ENCODE data around the gene ATP6V1G2. TPM values are rescaled to one million over a fixed set of nuclear protein-coding genes. Genes with fewer than 3 reads are reported as not detected.
A peak's percentile ranks its signal among the peaks of the same experiment; 100 is the strongest.

ATP6V1G2 gene
- total and polyA plus RNA-seq, 2 experiments from 2014 or later = 1.8 to 2.8 TPM

DNA sequence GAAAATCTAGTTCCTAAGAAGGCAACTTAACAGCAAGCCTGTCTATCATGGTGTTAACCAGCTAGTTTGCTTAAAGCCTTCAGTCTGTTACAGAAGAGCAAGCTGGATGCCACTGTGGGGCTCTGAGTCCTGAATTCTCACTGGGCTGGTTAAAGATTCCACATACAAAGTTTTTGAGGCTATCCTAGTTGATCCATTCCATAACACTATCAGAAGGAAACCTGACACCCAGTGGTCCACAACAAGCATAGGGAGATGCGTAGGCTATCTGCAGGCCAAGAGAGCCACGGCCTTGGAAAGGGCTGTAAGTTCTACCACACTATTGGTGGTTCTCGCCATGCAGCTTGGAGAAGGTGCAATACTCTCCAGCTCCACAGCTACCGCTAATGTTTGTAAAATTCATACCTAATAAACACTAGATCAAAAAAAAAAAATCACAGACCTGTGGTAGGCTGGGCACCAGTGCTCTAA is 18.1 kb downstream of the ATP6V1G2 start:
- peaks cover 10% of the 10 kb centered on the region; the same call in 1 of the 2 replicates for H3K79me2 ChIP-seq (ENCODE audit: insufficient read depth)
- H3K9ac ChIP-seq = no peak overlapping the region
- no peak for DNase-seq
- H3K36me3 ChIP-seq (ENCODE audit: low read depth) = peaks cover 35% of the 10 kb centered on the region
- in situ Hi-C loops (cut with MboI) = no loop called here
- 97 to 98% methylated on average over 4 of the region's 4 CpGs for WGBS, 2 experiments (ENCODE audit: low coverage in 1 of 2, low lambda C conversion rate in 2 of 2, missing lambda C conversion rate in 2 of 2)
- H3K27ac ChIP-seq = no peak overlapping the region
- no peak overlapping the region for H3K4me3 ChIP-seq
- TF ChIP-seq EZH2phosphoT487 (IDR thresholded peaks at IDR 0.05; ENCODE audit: insufficient read depth, low read depth) (no peak), EZH2 (IDR thresholded peaks at IDR 0.05; ENCODE audit: insufficient read depth, poor library complexity, severe bottlenecking) (no peak)
- peaks cover 18% of the 10 kb centered on the region for H3K4me1 ChIP-seq (ENCODE audit: insufficient read depth)
- no peak overlapping the region for H3K4me2 ChIP-seq (ENCODE audit: unreplicated experiment)
- no peaks in the 10 kb centered on the region for H3K9me2 ChIP-seq (ENCODE audit: insufficient read depth)
- no peaks in the 10 kb centered on the region for H3K9me3 ChIP-seq (ENCODE audit: low read depth)
- peaks cover 58% of the 10 kb centered on the region for H3F3A ChIP-seq (ENCODE audit: insufficient read depth)
- no peaks in the 10 kb centered on the region for H3K27me3 ChIP-seq (replicated peaks; ENCODE audit: insufficient read depth)
- H2AFZ ChIP-seq = no peak overlapping the region
- H4K20me1 ChIP-seq (ENCODE audit: insufficient read depth) = no peaks in the 10 kb centered on the region; the same call in 1 of the 2 replicates

GRCh38 chr6:31525932-31526591 is 20.3 kb downstream of the ATP6V1G2 start:
- Histone ChIP-seq H3K4me2 (ENCODE audit: unreplicated experiment) (peak overlapping the region; percentile 47), H3K79me2 (ENCODE audit: insufficient read depth) (no peaks in the 10 kb centered on the region)
- in situ Hi-C loops (cut with MboI) = no loop called here

DNA sequence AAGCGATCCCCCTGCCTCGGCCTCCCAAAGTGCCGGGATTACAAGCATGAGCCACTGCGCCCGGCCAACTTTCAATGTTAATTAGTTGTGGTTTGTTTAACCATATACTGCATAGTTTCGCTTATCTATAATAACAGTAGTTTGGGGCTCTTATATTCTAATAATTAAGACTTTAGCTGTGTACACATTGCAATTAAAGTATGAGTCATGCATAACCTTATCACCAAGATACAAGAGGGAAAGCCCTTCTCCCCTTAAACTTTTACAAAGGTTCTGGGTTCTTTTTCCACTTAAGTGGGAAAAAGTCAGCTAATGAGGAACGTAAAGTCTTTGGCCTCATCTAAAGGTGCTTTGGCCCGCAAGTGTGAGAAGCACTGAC is 20.9 kb downstream of the ATP6V1G2 start:
- Histone ChIP-seq H3K4me2 (ENCODE audit: unreplicated experiment) (peak overlapping the region; percentile 18), H3K9me3 (ENCODE audit: low read depth) (no peaks in the 10 kb centered on the region), H3K79me2 (ENCODE audit: insufficient read depth) (no peaks in the 10 kb centered on the region), H3K9ac (peak overlapping the region; percentile 46; the same call in 1 of the 2 replicates), H3F3A (ENCODE audit: insufficient read depth) (peaks cover 32% of the 10 kb centered on the region), H3K4me1 (ENCODE audit: insufficient read depth) (peaks cover 18% of the 10 kb centered on the region), H2AFZ (no peak overlapping the region), H3K9me2 (ENCODE audit: insufficient read depth) (no peaks in the 10 kb centered on the region), H3K27me3 (replicated peaks; ENCODE audit: insufficient read depth) (no peaks in the 10 kb centered on the region), H4K20me1 (ENCODE audit: insufficient read depth) (no peaks in the 10 kb centered on the region), H3K4me3 (no peak overlapping the region), H3K36me3 (ENCODE audit: low read depth) (peaks cover 8% of the 10 kb centered on the region; the same call in 1 of the 2 replicates), H3K27ac (peak overlapping the region; percentile 81)
- in situ Hi-C loops (cut with MboI) = no loop called here
- no peak for DNase-seq
- 74 to 80% methylated on average over 8 of the region's 8 CpGs for WGBS, 2 experiments (ENCODE audit: low coverage in 1 of 2, low lambda C conversion rate in 2 of 2, missing lambda C conversion rate in 2 of 2)
- TF ChIP-seq EZH2phosphoT487 (IDR thresholded peaks at IDR 0.05; ENCODE audit: insufficient read depth, low read depth) = no peak

More at GRCh38 chr6:31525932-31526591, 20.3 kb downstream of the ATP6V1G2 start:
- H3K27ac ChIP-seq = peak overlapping the region; percentile 81
- H3F3A ChIP-seq (ENCODE audit: insufficient read depth) = peaks cover 37% of the 10 kb centered on the region
- peak; percentile 74 for DNase-seq
- no peak overlapping the region for H3K4me3 ChIP-seq
- no peak for TF ChIP-seq EZH2phosphoT487 (IDR thresholded peaks at IDR 0.05; ENCODE audit: insufficient read depth, low read depth)
- TF ChIP-seq EZH2 (IDR thresholded peaks at IDR 0.05; ENCODE audit: insufficient read depth, poor library complexity, severe bottlenecking) = no peak
- no peaks in the 10 kb centered on the region for H3K9me3 ChIP-seq (ENCODE audit: low read depth)
- H3K4me1 ChIP-seq (ENCODE audit: insufficient read depth) = peaks cover 18% of the 10 kb centered on the region
- H3K9ac ChIP-seq = peak overlapping the region; percentile 46
- H2AFZ ChIP-seq = no peak overlapping the region
- no peaks in the 10 kb centered on the region for H3K9me2 ChIP-seq (ENCODE audit: insufficient read depth)
- no peaks in the 10 kb centered on the region for H4K20me1 ChIP-seq (ENCODE audit: insufficient read depth)
- no peaks in the 10 kb centered on the region for H3K27me3 ChIP-seq (replicated peaks; ENCODE audit: insufficient read depth)
- peaks cover 13% of the 10 kb centered on the region; the same call in 1 of the 2 replicates for H3K36me3 ChIP-seq (ENCODE audit: low read depth)
- WGBS, 2 experiments (ENCODE audit: low coverage in 1 of 2, low lambda C conversion rate in 2 of 2, missing lambda C conversion rate in 2 of 2) = 57 to 61% methylated on average over 4 of the region's 4 CpGs

GRCh38 chr6:31521835-31522234 is 24.6 kb downstream of the ATP6V1G2 start:
- Histone ChIP-seq H3K4me3 (no peak overlapping the region), H4K20me1 (ENCODE audit: insufficient read depth) (no peaks in the 10 kb centered on the region), H3K36me3 (ENCODE audit: low read depth) (no peaks in the 10 kb centered on the region), H3K9me3 (ENCODE audit: low read depth) (no peaks in the 10 kb centered on the region), H3K9ac (no peak overlapping the region), H2AFZ (no peak overlapping the region), H3K9me2 (ENCODE audit: insufficient read depth) (no peaks in the 10 kb centered on the region), H3F3A (ENCODE audit: insufficient read depth) (peaks cover 18% of the 10 kb centered on the region), H3K27ac (no peak overlapping the region), H3K27me3 (replicated peaks; ENCODE audit: insufficient read depth) (no peaks in the 10 kb centered on the region), H3K4me2 (ENCODE audit: unreplicated experiment) (no peak overlapping the region), H3K79me2 (ENCODE audit: insufficient read depth) (no peaks in the 10 kb centered on the region), H3K4me1 (ENCODE audit: insufficient read depth) (peaks cover 17% of the 10 kb centered on the region)
- DNase-seq = no peak
- in situ Hi-C loops (cut with MboI) = no loop called here
- WGBS, 2 experiments (ENCODE audit: low coverage in 1 of 2, low lambda C conversion rate in 2 of 2, missing lambda C conversion rate in 2 of 2) = 61 to 74% methylated on average over 3 of the region's 3 CpGs
- TF ChIP-seq EZH2phosphoT487 (IDR thresholded peaks at IDR 0.05; ENCODE audit: insufficient read depth, low read depth) (no peak), EZH2 (IDR thresholded peaks at IDR 0.05; ENCODE audit: insufficient read depth, poor library complexity, severe bottlenecking) (no peak)

Measured in GM23248 (cell line).